ENCODE data around the gene ZNF488.

Gene ZNF488

GRCh38 chr10:47383261-47384147 is 589 bp downstream of the ZNF488 start:
- peak; percentile 57 for DNase-seq (ENCODE audit: low read depth, low spot score)

- no peak for DNase-seq (ENCODE audit: low read depth, low spot score)
Observed at GRCh38 chr10:47381427-47382379, 2.4 kb downstream of the ZNF488 start.

- DNase-seq (ENCODE audit: low read depth, low spot score) = no peak
Observed at GRCh38 chr10:47381103-47381395, 3.0 kb downstream of the ZNF488 start.

- DNase-seq (ENCODE audit: low read depth, low spot score) = no peak
Observed at GRCh38 chr10:47380341-47381102, 3.6 kb downstream of the ZNF488 start.

- no peak for DNase-seq (ENCODE audit: low read depth, low spot score)
Observed at GRCh38 chr10:47379901-47380300, 4.2 kb downstream of the ZNF488 start.

GRCh38 chr10:47379445-47379785 is 4.7 kb downstream of the ZNF488 start:
- no peak for DNase-seq (ENCODE audit: low read depth, low spot score)

- DNase-seq (ENCODE audit: low read depth, low spot score) = no peak
Observed at GRCh38 chr10:47378606-47379444, 5.3 kb downstream of the ZNF488 start.

GRCh38 chr10:47378183-47378510 is 5.9 kb downstream of the ZNF488 start:
- no peak for DNase-seq (ENCODE audit: low read depth, low spot score)

GRCh38 chr10:47376522-47377220 is 7.4 kb downstream of the ZNF488 start:
- DNase-seq (ENCODE audit: low read depth, low spot score) = no peak

GRCh38 chr10:47374611-47375536 is 9.2 kb downstream of the ZNF488 start:
- DNase-seq (ENCODE audit: low read depth, low spot score) = no peak

GRCh38 chr10:47372726-47373125 is 11.4 kb downstream of the ZNF488 start:
- DNase-seq (ENCODE audit: low read depth, low spot score) = no peak

GRCh38 chr10:47371629-47372485 is 12.2 kb downstream of the ZNF488 start:
- no peak for DNase-seq (ENCODE audit: low read depth, low spot score)

- DNase-seq (ENCODE audit: low read depth, low spot score) = no peak
Observed at GRCh38 chr10:47370878-47371277, 13.2 kb downstream of the ZNF488 start.

- no peak for DNase-seq (ENCODE audit: low read depth, low spot score)
Observed at GRCh38 chr10:47370015-47370767, 13.9 kb downstream of the ZNF488 start.

- DNase-seq (ENCODE audit: low read depth, low spot score) = no peak
Observed at GRCh38 chr10:47369251-47369894, 14.7 kb downstream of the ZNF488 start.

GRCh38 chr10:47368431-47369180 is 15.5 kb downstream of the ZNF488 start:
- DNase-seq (ENCODE audit: low read depth, low spot score) = no peak

- no peak for DNase-seq (ENCODE audit: low read depth, low spot score)
Observed at GRCh38 chr10:47367646-47368045, 16.4 kb downstream of the ZNF488 start.

All from iPS DF 19.7 (cell line).